ENCODE data around the gene HOXA9.

HOXA9 gene

DNA sequence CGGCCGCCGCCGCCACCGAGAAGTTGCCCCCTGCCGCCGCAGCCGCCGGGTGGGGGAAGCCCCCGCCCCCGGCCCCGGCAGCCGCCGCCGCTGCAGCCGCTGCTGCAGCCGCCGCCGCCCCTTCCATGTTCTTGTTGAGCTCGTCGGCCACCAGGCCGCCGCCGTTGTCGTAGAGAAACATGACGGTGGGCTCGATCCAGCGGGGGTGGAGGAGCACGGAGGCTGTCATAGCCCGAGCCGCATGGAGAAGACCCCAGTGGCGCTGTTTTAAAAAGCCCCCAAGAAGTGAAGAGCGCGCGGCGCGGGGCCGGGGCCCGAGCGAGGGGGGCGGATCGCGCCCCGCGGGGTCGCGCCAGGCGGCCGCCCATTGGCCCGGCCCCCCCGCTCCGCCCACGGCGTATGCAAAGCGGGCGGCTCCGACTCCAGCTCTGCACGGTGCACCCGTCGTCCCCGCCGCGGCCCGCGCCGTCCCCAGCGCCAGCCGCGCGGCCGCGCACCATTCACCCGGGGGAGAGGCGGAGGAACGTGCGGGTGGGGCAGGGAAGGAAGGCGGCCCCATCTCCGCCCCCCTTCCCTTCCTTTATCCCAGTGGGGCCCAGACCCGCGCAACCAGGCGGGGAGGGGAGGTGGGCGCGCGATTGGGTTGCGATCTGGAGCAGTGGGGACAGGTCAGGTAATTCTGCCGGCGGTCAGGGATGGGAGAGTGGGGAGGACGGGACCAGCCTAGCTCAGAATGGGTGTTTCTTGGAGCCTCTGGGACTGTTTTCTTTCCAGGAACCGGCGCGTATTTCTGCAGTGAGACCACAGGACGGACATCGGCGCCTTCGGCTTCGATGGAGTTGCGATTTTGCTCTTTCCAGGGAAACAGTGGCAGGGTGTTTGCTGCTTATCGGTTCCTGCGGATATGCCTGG, 34.8 kb upstream of the HOXA9 start, which contains the start of gene HOXA13:
Gene HOXA13, minus strand, starts transcription at position 243 of the 912 bp plus-strand sequence. Its CDS starts 14 bp downstream, at position 229.
- no peaks in the 10 kb centered on the region for H3K36me3 ChIP-seq (ENCODE audit: control insufficient read depth in 2 of 2, insufficient read depth in 2 of 2, low read length in 2 of 2)
- no peak within 1 kb of the TSS for H3K27ac ChIP-seq (ENCODE audit: low read length)
- H3K9ac ChIP-seq (ENCODE audit: low read length in 2 of 2), result no peak within 1 kb of the TSS
- H3K9me3 ChIP-seq (ENCODE audit: control insufficient read depth in 2 of 2, low read length in 2 of 2), result peaks cover 0 to 3% of the 10 kb centered on the region in 2 donors
- H3K27me3 ChIP-seq (ENCODE audit: control insufficient read depth in 1 of 2, insufficient read depth in 2 of 2, low read length in 2 of 2), result peaks cover 79 to 88% of the 10 kb centered on the region in 2 donors
- peak within 1 kb of the TSS in 1 of 2 donors; percentile 60 for H3K4me3 ChIP-seq (ENCODE audit: low read length in 2 of 2)
- peaks cover 23% of the 10 kb centered on the region for H3K4me1 ChIP-seq (ENCODE audit: control insufficient read depth, insufficient read depth, low read length)

DNA sequence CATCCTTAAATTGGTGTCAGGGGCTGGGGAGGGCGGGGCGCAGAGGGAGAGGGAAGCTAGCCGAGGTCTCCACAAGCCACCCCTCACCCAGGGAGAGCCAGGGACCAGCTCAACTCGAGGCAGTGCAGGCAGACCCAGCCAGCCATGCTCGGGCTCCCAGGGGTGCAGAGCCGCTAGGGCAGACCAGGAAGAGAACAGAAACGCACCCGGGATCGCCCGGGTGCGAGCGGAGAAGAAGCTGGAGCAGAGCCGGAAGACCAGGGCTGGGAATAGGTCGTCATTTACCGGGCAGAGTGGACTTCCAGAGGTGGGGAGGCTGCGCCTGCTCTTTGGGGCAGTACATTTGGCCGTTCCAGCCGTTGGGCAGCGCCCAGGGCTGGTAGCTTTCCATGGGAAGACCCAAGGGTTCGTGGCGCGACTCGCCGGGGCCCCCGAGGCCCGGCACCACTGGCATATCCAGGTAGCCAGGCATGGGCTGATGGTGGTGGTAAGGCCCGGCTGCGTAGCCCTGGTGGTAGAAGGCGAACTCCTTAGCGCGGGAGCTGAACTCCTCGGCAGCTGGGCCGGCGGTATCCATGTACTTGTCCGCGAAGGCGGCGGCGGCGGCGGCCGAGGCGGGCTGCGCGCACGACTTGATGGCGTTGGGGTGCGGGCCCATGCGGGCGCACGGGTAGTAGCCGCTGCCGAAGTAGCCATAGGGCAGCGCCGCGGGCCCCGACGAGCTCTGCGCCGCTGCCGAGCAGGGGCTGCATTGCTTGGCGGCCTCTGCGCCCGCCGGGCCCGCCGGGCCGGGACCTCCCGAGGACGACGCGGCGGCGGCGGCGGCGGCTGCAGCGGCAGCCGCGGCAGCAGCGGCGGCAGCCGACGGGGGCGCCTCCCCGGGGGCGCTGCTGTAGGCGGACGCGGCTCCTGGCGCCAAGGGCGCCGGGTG, 33.8 kb upstream of the HOXA9 start:
- Histone ChIP-seq H3K36me3 (ENCODE audit: control insufficient read depth in 2 of 2, insufficient read depth in 2 of 2, low read length in 2 of 2) (no peaks in the 10 kb centered on the region), H3K27ac (ENCODE audit: low read length) (no peak overlapping the region), H3K9ac (ENCODE audit: low read length in 2 of 2) (no peak overlapping the region), H3K4me1 (ENCODE audit: control insufficient read depth, insufficient read depth, low read length) (peaks cover 20% of the 10 kb centered on the region), H3K27me3 (ENCODE audit: control insufficient read depth in 1 of 2, insufficient read depth in 2 of 2, low read length in 2 of 2) (peaks cover 78 to 87% of the 10 kb centered on the region in 2 donors), H3K4me3 (ENCODE audit: low read length in 2 of 2) (peak overlapping the region in 1 of 2 donors; percentile 44), H3K9me3 (ENCODE audit: control insufficient read depth in 2 of 2, low read length in 2 of 2) (peaks cover 0 to 3% of the 10 kb centered on the region in 2 donors)

GRCh38 chr7:27198138-27198841, 33.0 kb upstream of the HOXA9 start:
- Histone ChIP-seq H3K27me3 (ENCODE audit: control insufficient read depth in 1 of 2, insufficient read depth in 2 of 2, low read length in 2 of 2) (peaks cover 78 to 87% of the 10 kb centered on the region in 2 donors), H3K27ac (ENCODE audit: low read length) (no peak overlapping the region), H3K4me1 (ENCODE audit: control insufficient read depth, insufficient read depth, low read length) (peaks cover 21% of the 10 kb centered on the region), H3K9ac (ENCODE audit: low read length in 2 of 2) (no peak overlapping the region), H3K4me3 (ENCODE audit: low read length in 2 of 2) (no peak overlapping the region), H3K9me3 (ENCODE audit: control insufficient read depth in 2 of 2, low read length in 2 of 2) (peaks cover 0 to 3% of the 10 kb centered on the region in 2 donors), H3K36me3 (ENCODE audit: control insufficient read depth in 2 of 2, insufficient read depth in 2 of 2, low read length in 2 of 2) (no peaks in the 10 kb centered on the region)

DNA sequence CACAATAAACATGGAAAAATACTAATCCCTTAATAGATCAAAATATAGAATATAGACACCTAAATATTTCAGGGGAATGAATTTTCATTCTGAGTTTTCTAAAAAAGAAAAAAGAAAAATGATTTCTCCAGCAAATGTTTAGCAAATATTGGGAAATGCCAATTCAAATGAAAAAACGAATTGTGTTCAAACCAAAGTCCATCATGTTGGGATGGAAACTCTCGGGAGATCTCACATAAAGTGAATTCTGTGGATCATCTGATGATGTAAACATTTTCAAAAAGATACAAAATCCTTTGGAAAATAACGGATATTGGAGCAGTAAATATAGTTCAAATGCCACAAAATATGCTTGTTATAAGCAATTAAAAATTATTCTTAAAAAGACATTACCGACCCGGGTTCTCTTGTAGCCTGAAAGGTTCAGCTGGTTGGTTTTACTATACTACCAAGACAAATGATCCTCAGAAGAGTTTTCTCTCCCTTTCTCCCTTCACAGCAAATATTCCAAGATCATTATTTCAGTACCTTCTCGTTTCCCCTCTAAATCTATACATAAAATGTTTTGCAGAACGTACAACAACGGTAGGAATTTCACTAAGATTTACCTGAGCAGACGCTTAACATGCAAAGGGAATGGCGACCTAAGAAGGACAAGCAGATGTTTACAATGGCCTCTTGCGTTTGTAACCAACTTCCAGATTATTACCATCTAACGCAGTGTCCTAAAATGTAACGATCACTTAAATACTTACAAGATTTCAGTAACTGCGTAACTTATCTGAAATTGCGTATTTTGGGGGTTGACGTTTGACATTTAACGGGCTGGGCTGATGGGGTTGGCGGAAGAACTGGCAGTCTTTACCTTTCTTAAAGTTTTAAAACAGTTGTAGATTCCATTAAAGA, 32.1 kb upstream of the HOXA9 start:
- Histone ChIP-seq H3K4me3 (ENCODE audit: low read length in 2 of 2) (no peak overlapping the region), H3K9ac (ENCODE audit: low read length in 2 of 2) (no peak overlapping the region), H3K36me3 (ENCODE audit: control insufficient read depth in 2 of 2, insufficient read depth in 2 of 2, low read length in 2 of 2) (no peaks in the 10 kb centered on the region), H3K27ac (ENCODE audit: low read length) (no peak overlapping the region), H3K27me3 (ENCODE audit: control insufficient read depth in 1 of 2, insufficient read depth in 2 of 2, low read length in 2 of 2) (peaks cover 74 to 88% of the 10 kb centered on the region in 2 donors), H3K9me3 (ENCODE audit: control insufficient read depth in 2 of 2, low read length in 2 of 2) (peaks cover 0 to 3% of the 10 kb centered on the region in 2 donors), H3K4me1 (ENCODE audit: control insufficient read depth, insufficient read depth, low read length) (peaks cover 26% of the 10 kb centered on the region)

- H3K4me1 ChIP-seq (ENCODE audit: control insufficient read depth, insufficient read depth, low read length), result peaks cover 28% of the 10 kb centered on the region
- H3K27ac ChIP-seq (ENCODE audit: low read length), result no peak overlapping the region
- H3K9me3 ChIP-seq (ENCODE audit: control insufficient read depth in 2 of 2, low read length in 2 of 2), result peaks cover 0 to 3% of the 10 kb centered on the region in 2 donors
- H3K9ac ChIP-seq (ENCODE audit: low read length in 2 of 2), result no peak overlapping the region
- peak overlapping the region in 1 of 2 donors; percentile 17 for H3K4me3 ChIP-seq (ENCODE audit: low read length in 2 of 2)
- peaks cover 74 to 88% of the 10 kb centered on the region in 2 donors for H3K27me3 ChIP-seq (ENCODE audit: control insufficient read depth in 1 of 2, insufficient read depth in 2 of 2, low read length in 2 of 2)
- H3K36me3 ChIP-seq (ENCODE audit: control insufficient read depth in 2 of 2, insufficient read depth in 2 of 2, low read length in 2 of 2), result no peaks in the 10 kb centered on the region
Measured at GRCh38 chr7:27196287-27196767, 31.0 kb upstream of the HOXA9 start.

- peaks cover 77 to 90% of the 10 kb centered on the region in 2 donors for H3K27me3 ChIP-seq (ENCODE audit: control insufficient read depth in 1 of 2, insufficient read depth in 2 of 2, low read length in 2 of 2)
- H3K4me3 ChIP-seq (ENCODE audit: low read length in 2 of 2), result no peak overlapping the region
- peaks cover 15% of the 10 kb centered on the region for H3K4me1 ChIP-seq (ENCODE audit: control insufficient read depth, insufficient read depth, low read length)
- H3K36me3 ChIP-seq (ENCODE audit: control insufficient read depth in 2 of 2, insufficient read depth in 2 of 2, low read length in 2 of 2), result no peaks in the 10 kb centered on the region
- H3K27ac ChIP-seq (ENCODE audit: low read length), result no peak overlapping the region
- peaks cover 0 to 3% of the 10 kb centered on the region in 2 donors for H3K9me3 ChIP-seq (ENCODE audit: control insufficient read depth in 2 of 2, low read length in 2 of 2)
- H3K9ac ChIP-seq (ENCODE audit: low read length in 2 of 2), result no peak overlapping the region
Measured at GRCh38 chr7:27194686-27195379, 29.5 kb upstream of the HOXA9 start.

- no peak overlapping the region for H3K27ac ChIP-seq (ENCODE audit: low read length)
- peaks cover 83 to 95% of the 10 kb centered on the region in 2 donors for H3K27me3 ChIP-seq (ENCODE audit: control insufficient read depth in 1 of 2, insufficient read depth in 2 of 2, low read length in 2 of 2)
- H3K4me3 ChIP-seq (ENCODE audit: low read length in 2 of 2), result no peak overlapping the region
- H3K9ac ChIP-seq (ENCODE audit: low read length in 2 of 2), result no peak overlapping the region
- H3K4me1 ChIP-seq (ENCODE audit: control insufficient read depth, insufficient read depth, low read length), result peaks cover 13% of the 10 kb centered on the region
- peaks cover 0 to 3% of the 10 kb centered on the region in 2 donors for H3K9me3 ChIP-seq (ENCODE audit: control insufficient read depth in 2 of 2, low read length in 2 of 2)
- no peaks in the 10 kb centered on the region for H3K36me3 ChIP-seq (ENCODE audit: control insufficient read depth in 2 of 2, insufficient read depth in 2 of 2, low read length in 2 of 2)
Measured at GRCh38 chr7:27194002-27194352, 28.6 kb upstream of the HOXA9 start.

GRCh38 chr7:27193335-27194001, 28.1 kb upstream of the HOXA9 start:
- Histone ChIP-seq H3K27ac (ENCODE audit: low read length) (no peak overlapping the region), H3K36me3 (ENCODE audit: control insufficient read depth in 2 of 2, insufficient read depth in 2 of 2, low read length in 2 of 2) (no peaks in the 10 kb centered on the region), H3K9me3 (ENCODE audit: control insufficient read depth in 2 of 2, low read length in 2 of 2) (peaks cover 0 to 3% of the 10 kb centered on the region in 2 donors), H3K4me3 (ENCODE audit: low read length in 2 of 2) (peak overlapping the region in 1 of 2 donors; percentile 54), H3K4me1 (ENCODE audit: control insufficient read depth, insufficient read depth, low read length) (peaks cover 17% of the 10 kb centered on the region), H3K27me3 (ENCODE audit: control insufficient read depth in 1 of 2, insufficient read depth in 2 of 2, low read length in 2 of 2) (peaks cover 83 to 95% of the 10 kb centered on the region in 2 donors), H3K9ac (ENCODE audit: low read length in 2 of 2) (no peak overlapping the region)

All from stomach smooth muscle (tissue), 2 donors.